BLaER1 (cell line): Measurements from ENCODE around the gene TBC1D5.
"Not testable (repeated sequence)": the region's sequence is repeated elsewhere in the genome, so short reads cannot be mapped to it uniquely, and the experiment has no call there.

Experiments
- H3K27ac ChIP-seq: shearing (Covaris generic); formaldehyde crosslinking; 2 replicates; pipeline ENCODE4 v1.8.1; 2022
- H3K27me3 ChIP-seq: shearing (Covaris generic); formaldehyde crosslinking; 2 replicates; pipeline ENCODE4 v1.8.1; 2022
- H3K36me3 ChIP-seq: shearing (Covaris generic); formaldehyde crosslinking; 2 replicates; pipeline ENCODE4 v1.8.1; 2022
- H3K4me1 ChIP-seq: shearing (Covaris generic); formaldehyde crosslinking; 2 replicates; pipeline ENCODE4 v1.8.1; 2022
- H3K4me2 ChIP-seq: shearing (Covaris generic); formaldehyde crosslinking; 2 replicates; pipeline ENCODE4 v1.8.1; 2022
- H3K4me3 ChIP-seq: shearing (Covaris generic); formaldehyde crosslinking; 2 replicates; pipeline ENCODE4 v1.8.1; 2022
- H3K9ac ChIP-seq: shearing (Covaris generic); formaldehyde crosslinking; 2 replicates; pipeline ENCODE4 v1.8.1; 2022
- H3K9me3 ChIP-seq: shearing (Covaris generic); formaldehyde crosslinking; 2 replicates; pipeline ENCODE4 v1.8.1; 2022
- H4K20me1 ChIP-seq: shearing (Covaris generic); formaldehyde crosslinking; 2 replicates; pipeline ENCODE4 v1.8.1; 2022
- Cebpa-rat ChIP-seq: shearing (Covaris generic); IDR thresholded peaks from 2 replicates; pipeline ENCODE4 v1.8.1; 2022

The TBC1D5 gene

GRCh38 chr3:17740721-17741141 lies 1.7 kb downstream of the TBC1D5 start:
- peak overlapping the region; percentile 87 for H3K4me3 ChIP-seq
- no peak for TF ChIP-seq Cebpa-rat
- peak overlapping the region; percentile 97 for H3K27ac ChIP-seq
- H3K4me1 ChIP-seq = peaks cover 45% of the 10 kb centered on the region
- H3K36me3 ChIP-seq = peaks cover 15% of the 10 kb centered on the region
- H3K9me3 ChIP-seq = peaks cover 2% of the 10 kb centered on the region
- peak overlapping the region; percentile 90 for H3K4me2 ChIP-seq
- H4K20me1 ChIP-seq = no peaks in the 10 kb centered on the region
- H3K27me3 ChIP-seq = no peaks in the 10 kb centered on the region; the same call in 1 of the 2 replicates
- peak overlapping the region; percentile 94 for H3K9ac ChIP-seq

- H3K4me1 ChIP-seq = peaks cover 44% of the 10 kb centered on the region
- no peaks in the 10 kb centered on the region for H4K20me1 ChIP-seq
- TF ChIP-seq Cebpa-rat = no peak
- no peaks in the 10 kb centered on the region for H3K27me3 ChIP-seq
- H3K4me2 ChIP-seq = peak overlapping the region; percentile 90
- no peak overlapping the region for H3K9ac ChIP-seq
- H3K27ac ChIP-seq = no peak overlapping the region
- H3K9me3 ChIP-seq = peaks cover 6% of the 10 kb centered on the region
- H3K36me3 ChIP-seq = peaks cover 25% of the 10 kb centered on the region
- H3K4me3 ChIP-seq = peak overlapping the region; percentile 0; the same call in 1 of the 2 replicates
Measured at GRCh38 chr3:17738921-17739320, 3.5 kb downstream of the TBC1D5 start.

- no peaks in the 10 kb centered on the region for H4K20me1 ChIP-seq
- no peak overlapping the region for H3K4me2 ChIP-seq
- no peak for TF ChIP-seq Cebpa-rat
- H3K9me3 ChIP-seq = peaks cover 8% of the 10 kb centered on the region
- H3K36me3 ChIP-seq = peaks cover 27% of the 10 kb centered on the region
- no peaks in the 10 kb centered on the region for H3K27me3 ChIP-seq
- peaks cover 36% of the 10 kb centered on the region for H3K4me1 ChIP-seq
- H3K4me3 ChIP-seq = no peak overlapping the region
- no peak overlapping the region for H3K27ac ChIP-seq
- H3K9ac ChIP-seq = no peak overlapping the region
Measured at GRCh38 chr3:17738219-17738618, 4.2 kb downstream of the TBC1D5 start.

- no peak for TF ChIP-seq Cebpa-rat
- Histone ChIP-seq H3K4me2 (no peak overlapping the region), H3K4me1 (peaks cover 33% of the 10 kb centered on the region), H4K20me1 (no peaks in the 10 kb centered on the region), H3K4me3 (no peak overlapping the region), H3K9ac (no peak overlapping the region), H3K36me3 (peaks cover 33% of the 10 kb centered on the region), H3K27me3 (no peaks in the 10 kb centered on the region), H3K27ac (no peak overlapping the region), H3K9me3 (peaks cover 15% of the 10 kb centered on the region)
Measured at GRCh38 chr3:17737591-17737990, 4.8 kb downstream of the TBC1D5 start.

- H3K27me3 ChIP-seq, H3K27ac ChIP-seq, H3K9ac ChIP-seq, H3K4me2 ChIP-seq, H3K4me3 ChIP-seq, H4K20me1 ChIP-seq: not testable (repeated sequence)
- peaks cover 54% of the 10 kb centered on the region for H3K36me3 ChIP-seq
- H3K4me1 ChIP-seq = peaks cover 23% of the 10 kb centered on the region
- peaks cover 34% of the 10 kb centered on the region for H3K9me3 ChIP-seq
Measured at GRCh38 chr3:17735362-17735761, 7.1 kb downstream of the TBC1D5 start.

GRCh38 chr3:17733768-17734167 lies 8.7 kb downstream of the TBC1D5 start:
- no peak overlapping the region for H3K9ac ChIP-seq
- peaks cover 69% of the 10 kb centered on the region for H3K36me3 ChIP-seq
- no peaks in the 10 kb centered on the region for H3K27me3 ChIP-seq
- no peak for TF ChIP-seq Cebpa-rat
- peaks cover 49% of the 10 kb centered on the region for H3K9me3 ChIP-seq
- no peak overlapping the region for H3K4me2 ChIP-seq
- H3K4me1 ChIP-seq = peaks cover 7% of the 10 kb centered on the region
- H3K27ac ChIP-seq = no peak overlapping the region
- H3K4me3 ChIP-seq = no peak overlapping the region
- H4K20me1 ChIP-seq = no peaks in the 10 kb centered on the region

- H3K9me3 ChIP-seq = peaks cover 51% of the 10 kb centered on the region
- H3K4me3 ChIP-seq = no peak overlapping the region
- peaks cover 71% of the 10 kb centered on the region for H3K36me3 ChIP-seq
- peaks cover 1% of the 10 kb centered on the region; the same call in 1 of the 2 replicates for H3K4me1 ChIP-seq
- no peak for TF ChIP-seq Cebpa-rat
- no peak overlapping the region for H3K27ac ChIP-seq
- no peaks in the 10 kb centered on the region for H3K27me3 ChIP-seq
- H3K4me2 ChIP-seq = no peak overlapping the region
- H4K20me1 ChIP-seq = no peaks in the 10 kb centered on the region
- no peak overlapping the region for H3K9ac ChIP-seq
Measured at GRCh38 chr3:17733215-17733614, 9.2 kb downstream of the TBC1D5 start.

GRCh38 chr3:17730318-17730967 lies 12.0 kb downstream of the TBC1D5 start:
- Histone ChIP-seq H3K4me3 (no peak overlapping the region), H3K27ac (no peak overlapping the region), H3K4me1 (no peaks in the 10 kb centered on the region), H4K20me1 (no peaks in the 10 kb centered on the region), H3K9ac (no peak overlapping the region), H3K9me3 (peaks cover 71% of the 10 kb centered on the region), H3K27me3 (no peaks in the 10 kb centered on the region), H3K4me2 (no peak overlapping the region), H3K36me3 (peaks cover 82% of the 10 kb centered on the region)
- no peak for TF ChIP-seq Cebpa-rat

- TF ChIP-seq Cebpa-rat = no peak
- Histone ChIP-seq H3K4me3 (no peak overlapping the region), H4K20me1 (no peaks in the 10 kb centered on the region), H3K4me2 (no peak overlapping the region), H3K27me3 (no peaks in the 10 kb centered on the region), H3K9ac (no peak overlapping the region), H3K9me3 (peaks cover 55% of the 10 kb centered on the region), H3K36me3 (peaks cover 64% of the 10 kb centered on the region), H3K27ac (no peak overlapping the region), H3K4me1 (no peaks in the 10 kb centered on the region)
Measured at GRCh38 chr3:17726313-17726712, 16.1 kb downstream of the TBC1D5 start.

- peaks cover 51% of the 10 kb centered on the region for H3K9me3 ChIP-seq
- H3K4me1 ChIP-seq, H3K27ac ChIP-seq, H3K27me3 ChIP-seq, H3K4me3 ChIP-seq, H4K20me1 ChIP-seq, H3K9ac ChIP-seq, H3K4me2 ChIP-seq: not testable (repeated sequence)
- H3K36me3 ChIP-seq = peaks cover 59% of the 10 kb centered on the region
Measured at GRCh38 chr3:17725844-17726243, 16.6 kb downstream of the TBC1D5 start.

- H4K20me1 ChIP-seq = no peaks in the 10 kb centered on the region
- H3K27me3 ChIP-seq = no peaks in the 10 kb centered on the region
- H3K4me3 ChIP-seq = no peak overlapping the region
Measured at GRCh38 chr3:17724948-17725347, 17.5 kb downstream of the TBC1D5 start.

More at GRCh38 chr3:17724948-17725347, 17.5 kb downstream of the TBC1D5 start:
- Histone ChIP-seq H3K36me3 (peaks cover 56% of the 10 kb centered on the region), H3K4me2 (no peak overlapping the region), H3K27ac (no peak overlapping the region), H3K4me1 (no peaks in the 10 kb centered on the region), H3K9me3 (peaks cover 48% of the 10 kb centered on the region), H3K9ac (no peak overlapping the region)
- no peak for TF ChIP-seq Cebpa-rat
